A673 (cell line): ENCODE results near the gene CDIPT.

Experiments
- EZH2 ChIP-seq: fragments of 200-600 bp; sonication (generic); IDR thresholded peaks from 2 replicates; pipeline ENCODE4 v1.6.1; 2017; ENCODE audit warnings: borderline replicate concordance, low read depth, mild to moderate bottlenecking, mixed read lengths, antibody characterized with exemption, low read length; ENCODE audit not compliant: poor library complexity, severe bottlenecking
- TF ChIP-seq, protein P1 (sequence below): fragments of 300-800, 200-600 bp; sonication (generic); conservative IDR thresholded peaks from 2 replicates; pipeline ENCODE4 v1.5.1; 2017; ENCODE audit warnings: low read depth, mild to moderate bottlenecking, antibody characterized with exemption, low read length, moderate library complexity, mixed read lengths

DNA sequence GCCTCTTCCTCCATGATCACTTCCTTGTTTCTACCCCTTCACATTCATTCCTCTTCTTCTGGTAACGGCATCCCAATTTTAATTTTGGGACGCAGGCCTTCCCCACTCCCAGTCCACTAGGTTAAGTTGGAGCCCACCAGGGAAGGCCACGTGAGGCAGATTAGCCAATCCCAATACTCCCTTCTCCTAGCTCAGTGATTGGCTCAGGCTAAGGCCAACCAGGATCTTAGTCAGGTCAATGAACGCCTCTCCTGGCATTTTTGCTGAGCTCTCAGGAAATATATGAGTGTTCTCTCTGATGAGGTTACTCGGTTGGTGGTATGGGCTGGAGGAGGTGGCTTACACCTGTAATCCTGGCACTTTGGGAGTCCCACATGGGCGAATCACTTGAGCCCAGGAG is 21.0 kb upstream of the CDIPT start:
- TF ChIP-seq, protein P1, sequence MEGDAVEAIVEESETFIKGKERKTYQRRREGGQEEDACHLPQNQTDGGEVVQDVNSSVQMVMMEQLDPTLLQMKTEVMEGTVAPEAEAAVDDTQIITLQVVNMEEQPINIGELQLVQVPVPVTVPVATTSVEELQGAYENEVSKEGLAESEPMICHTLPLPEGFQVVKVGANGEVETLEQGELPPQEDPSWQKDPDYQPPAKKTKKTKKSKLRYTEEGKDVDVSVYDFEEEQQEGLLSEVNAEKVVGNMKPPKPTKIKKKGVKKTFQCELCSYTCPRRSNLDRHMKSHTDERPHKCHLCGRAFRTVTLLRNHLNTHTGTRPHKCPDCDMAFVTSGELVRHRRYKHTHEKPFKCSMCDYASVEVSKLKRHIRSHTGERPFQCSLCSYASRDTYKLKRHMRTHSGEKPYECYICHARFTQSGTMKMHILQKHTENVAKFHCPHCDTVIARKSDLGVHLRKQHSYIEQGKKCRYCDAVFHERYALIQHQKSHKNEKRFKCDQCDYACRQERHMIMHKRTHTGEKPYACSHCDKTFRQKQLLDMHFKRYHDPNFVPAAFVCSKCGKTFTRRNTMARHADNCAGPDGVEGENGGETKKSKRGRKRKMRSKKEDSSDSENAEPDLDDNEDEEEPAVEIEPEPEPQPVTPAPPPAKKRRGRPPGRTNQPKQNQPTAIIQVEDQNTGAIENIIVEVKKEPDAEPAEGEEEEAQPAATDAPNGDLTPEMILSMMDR: no peak
- no peak for TF ChIP-seq EZH2
